Loucy (cell line): ENCODE measurements around the gene ANKZF1.

ENCODE experiments used
- EZH2phosphoT487 ChIP-seq: fragments of 200-600 bp; IDR thresholded peaks from 2 replicates; pipeline ENCODE4 v1.6.1; 2018; ENCODE audit warnings: antibody characterized with exemption, mild to moderate bottlenecking, moderate library complexity, borderline replicate concordance
- TF ChIP-seq, protein P1 (sequence below): fragments of 200-600 bp; sonication (generic); conservative IDR thresholded peaks from 2 replicates; pipeline ENCODE4 v1.5.1; 2014; ENCODE audit warnings: mild to moderate bottlenecking, antibody characterized with exemption, low read length

DNA sequence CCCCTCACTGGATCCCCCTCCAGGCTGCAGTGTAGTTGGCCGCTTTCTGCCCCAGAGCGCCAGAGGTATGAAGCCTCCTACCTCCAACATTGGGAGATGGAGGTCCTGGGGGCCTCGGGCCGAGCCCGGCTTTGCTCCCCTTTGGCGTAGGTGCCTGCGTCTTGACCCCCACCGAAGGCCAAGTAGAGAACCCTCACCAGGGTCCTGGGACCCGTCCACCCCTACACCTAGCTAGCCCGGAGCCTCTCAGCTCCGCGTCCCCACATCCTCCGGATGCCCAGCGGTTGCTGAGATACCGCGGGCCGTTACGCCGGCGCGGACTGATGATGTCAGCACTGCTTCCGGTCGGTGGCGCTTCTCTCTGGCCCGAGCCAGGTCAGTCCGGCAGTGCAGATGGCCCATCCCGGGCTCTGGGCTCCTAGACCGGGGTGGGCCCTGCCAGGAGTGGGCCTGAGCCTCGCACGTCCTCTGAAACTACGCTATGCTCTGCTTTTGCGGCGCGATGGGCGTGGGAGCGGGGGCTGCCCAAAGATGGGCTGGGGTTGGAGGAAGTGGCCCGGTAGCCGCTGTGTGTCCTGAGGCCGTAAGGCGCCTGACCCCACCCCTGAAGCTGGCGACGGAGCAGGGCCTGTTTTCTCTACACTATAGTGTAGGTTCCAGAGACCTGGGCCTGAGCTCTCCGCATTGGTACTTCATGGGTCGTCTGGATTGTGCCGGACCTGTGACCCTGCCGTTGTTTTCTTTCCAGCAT, 15.7 kb downstream of the ANKZF1 start, which contains the start of the genes GLB1L and STK16:
- TF ChIP-seq, protein P1, sequence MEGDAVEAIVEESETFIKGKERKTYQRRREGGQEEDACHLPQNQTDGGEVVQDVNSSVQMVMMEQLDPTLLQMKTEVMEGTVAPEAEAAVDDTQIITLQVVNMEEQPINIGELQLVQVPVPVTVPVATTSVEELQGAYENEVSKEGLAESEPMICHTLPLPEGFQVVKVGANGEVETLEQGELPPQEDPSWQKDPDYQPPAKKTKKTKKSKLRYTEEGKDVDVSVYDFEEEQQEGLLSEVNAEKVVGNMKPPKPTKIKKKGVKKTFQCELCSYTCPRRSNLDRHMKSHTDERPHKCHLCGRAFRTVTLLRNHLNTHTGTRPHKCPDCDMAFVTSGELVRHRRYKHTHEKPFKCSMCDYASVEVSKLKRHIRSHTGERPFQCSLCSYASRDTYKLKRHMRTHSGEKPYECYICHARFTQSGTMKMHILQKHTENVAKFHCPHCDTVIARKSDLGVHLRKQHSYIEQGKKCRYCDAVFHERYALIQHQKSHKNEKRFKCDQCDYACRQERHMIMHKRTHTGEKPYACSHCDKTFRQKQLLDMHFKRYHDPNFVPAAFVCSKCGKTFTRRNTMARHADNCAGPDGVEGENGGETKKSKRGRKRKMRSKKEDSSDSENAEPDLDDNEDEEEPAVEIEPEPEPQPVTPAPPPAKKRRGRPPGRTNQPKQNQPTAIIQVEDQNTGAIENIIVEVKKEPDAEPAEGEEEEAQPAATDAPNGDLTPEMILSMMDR: no peak
- TF ChIP-seq EZH2phosphoT487: no peak
